Fibroblast of mammary gland (primary cell): Measurements from ENCODE around the gene AFAP1.

ENCODE experiments used
- DNase-seq: peaks from one replicate; pipeline ENCODE4 v3.0.0-alpha.2; 2010; ENCODE audit warnings: low read depth
- H3K4me3 ChIP-seq: 2 replicates; pipeline ENCODE4 v1.5.1; 2011; ENCODE audit warnings: low read depth, mild to moderate bottlenecking, low read length, moderate library complexity; ENCODE audit not compliant: control insufficient read depth
- CTCF ChIP-seq: conservative IDR thresholded peaks from 2 replicates; pipeline ENCODE4 v1.5.1; 2011; ENCODE audit warnings: low read depth, low read length, inconsistent platforms; ENCODE audit not compliant: control insufficient read depth, insufficient read depth

The AFAP1 gene

GRCh38 chr4:7806338-7807090 lies 133.1 kb downstream of the AFAP1 start:
- TF ChIP-seq CTCF: no peak
- peak; percentile 63 for DNase-seq
- no peak overlapping the region for H3K4me3 ChIP-seq

- peak; percentile 77 for DNase-seq
- TF ChIP-seq CTCF: no peak
- H3K4me3 ChIP-seq: no peak overlapping the region
Measured at GRCh38 chr4:7805533-7806337, 133.9 kb downstream of the AFAP1 start.

- DNase-seq: no peak
- no peak overlapping the region for H3K4me3 ChIP-seq
- no peak for TF ChIP-seq CTCF
Measured at GRCh38 chr4:7804756-7805385, 134.8 kb downstream of the AFAP1 start.

- TF ChIP-seq CTCF: peak; percentile 96
- H3K4me3 ChIP-seq: no peak overlapping the region
- peak; percentile 81 for DNase-seq
Measured at GRCh38 chr4:7803992-7804755, 135.5 kb downstream of the AFAP1 start.

GRCh38 chr4:7803371-7803770 lies 136.3 kb downstream of the AFAP1 start:
- H3K4me3 ChIP-seq: no peak overlapping the region
- TF ChIP-seq CTCF: no peak
- no peak for DNase-seq

GRCh38 chr4:7802093-7802726 lies 137.5 kb downstream of the AFAP1 start:
- no peak overlapping the region for H3K4me3 ChIP-seq
- peak; percentile 98 for TF ChIP-seq CTCF
- peak; percentile 87 for DNase-seq
